ENCODE results near the gene TCL1A.

GRCh38 chr14:95758331-95758730 is 44.4 kb upstream of the TCL1A start:
- no peak for TF ChIP-seq ZFPM2 (CRISPR knock-in tag; IDR thresholded peaks at IDR 0.05)
- no peak for TF ChIP-seq CTCF (IDR thresholded peaks at IDR 0.05 in 2 of 3, conservative IDR thresholded peaks at IDR 0.05 in 1 of 3; ENCODE audit: insufficient read depth in 2 of 3, low read depth in 1 of 3, low read length in 3 of 3)
- no peak for TF ChIP-seq TAF1 (IDR thresholded peaks at IDR 0.05; ENCODE audit: control insufficient read depth, extremely low read depth, insufficient read depth, low read length, severe bottlenecking)
- no peak for TF ChIP-seq MAX (CRISPR knock-in tag; IDR thresholded peaks at IDR 0.05)
- no peak for TF ChIP-seq SIX5 (IDR thresholded peaks at IDR 0.05; ENCODE audit: borderline replicate concordance in 1 of 2, insufficient read depth in 1 of 2, low read depth in 1 of 2, low read length in 2 of 2)
- no peak for TF ChIP-seq ZBTB33 (CRISPR knock-in tag; IDR thresholded peaks at IDR 0.05)
- TF ChIP-seq CREB1 (IDR thresholded peaks at IDR 0.05): no peak
- no peak for TF ChIP-seq CREB1 (CRISPR knock-in tag; IDR thresholded peaks at IDR 0.05)
- TF ChIP-seq POLR2AphosphoS5 (IDR thresholded peaks at IDR 0.05; ENCODE audit: control insufficient read depth, insufficient read depth, low read depth, low read length): no peak
- no peak for TF ChIP-seq NR2C2 (CRISPR knock-in tag; IDR thresholded peaks at IDR 0.05)
- no peak for TF ChIP-seq NR2C2 (tag; IDR thresholded peaks at IDR 0.05)
